ENCODE results near the gene SUMO3. TPM values are rescaled to one million over a fixed set of nuclear protein-coding genes. Genes with fewer than 3 reads are reported as not detected.

The SUMO3 gene
- total and polyA plus RNA-seq, 2 of the 8 experiments (the other 6 are each of a cell fraction or from before 2014, with no cell fraction given), result 96.8 to 101 TPM

- H3K18ac ChIP-seq (ENCODE audit: extremely low read depth, low read length), result no peak overlapping the region
- no peak overlapping the region for H2AFZ ChIP-seq (ENCODE audit: low read length)
- no peak overlapping the region for H3K27ac ChIP-seq (ENCODE audit: low read depth, low read length)
- H3K9me3 ChIP-seq (ENCODE audit: insufficient read depth in 2 of 2, low read depth in 1 of 2, low read length in 1 of 2), result peaks cover 0 to 4% of the 10 kb centered on the region in 2 experiments; a peak in 1 of 4 replicates
- peaks cover 5 to 91% of the 10 kb centered on the region in 2 experiments for H3K79me2 ChIP-seq (ENCODE audit: control insufficient read depth in 1 of 2, insufficient read depth in 2 of 2, low read length in 2 of 2)
- H4K5ac ChIP-seq (ENCODE audit: insufficient read length, low read depth, low read length), result no peak overlapping the region
- no peak overlapping the region for H4K8ac ChIP-seq (ENCODE audit: extremely low read depth, insufficient read depth, low read length)
- no peak for FAIRE-seq
- H4K91ac ChIP-seq (replicated peaks; ENCODE audit: insufficient read length, low read length), result no peak overlapping the region
- H3K36me3 ChIP-seq (ENCODE audit: control insufficient read depth in 2 of 4, insufficient read depth in 4 of 4, low read length in 3 of 4), result peaks cover 0 to 18% (median 4%) of the 10 kb centered on the region in 4 experiments; a peak in 5 of 8 replicates
- no peak overlapping the region for H3K4me3 ChIP-seq (ENCODE audit: extremely low read depth in 1 of 4, insufficient read depth in 2 of 4, low read depth in 3 of 4, low read length in 4 of 4)
- H2BK120ac ChIP-seq (replicated peaks; ENCODE audit: low read depth, low read length), result no peak overlapping the region
- no peaks in the 10 kb centered on the region for H4K20me1 ChIP-seq (replicated peaks in 1 of 2; ENCODE audit: control insufficient read depth in 1 of 2, insufficient read depth in 2 of 2, low read length in 2 of 2)
- H3K23me2 ChIP-seq (ENCODE audit: low read depth, low read length), result no peaks in the 10 kb centered on the region
- WGBS, 2 experiments (ENCODE audit: extremely low coverage in 1 of 2, insufficient coverage in 1 of 2, insufficient read length in 1 of 2, insufficient replicate concordance in 2 of 2, low coverage in 1 of 2, low lambda C conversion rate in 2 of 2, missing lambda C conversion rate in 1 of 2), result 89% methylated on average over 13 of the region's 13 CpGs; no CpG with 5 or more reads in 1 of the 2 experiments
- POLR2A ChIA-PET (ENCODE audit: partially characterized antibody), result no interaction called here
- H2BK12ac ChIP-seq (ENCODE audit: low read depth, low read length), result no peak overlapping the region
- no peak for DNase-seq (ENCODE audit: low read depth in 1 of 2, low spot score in 2 of 2)
- H3K4me2 ChIP-seq (ENCODE audit: insufficient read depth in 1 of 2, low read depth in 2 of 2, low read length in 2 of 2), result no peak overlapping the region
- H3K56ac ChIP-seq (replicated peaks; ENCODE audit: insufficient read length, low read depth, low read length), result no peak overlapping the region
- no peak overlapping the region for H3K14ac ChIP-seq (ENCODE audit: insufficient read length)
- H3K23ac ChIP-seq (ENCODE audit: insufficient read length), result no peak overlapping the region
- H3K79me1 ChIP-seq (ENCODE audit: low read depth, low read length), result peaks cover 10% of the 10 kb centered on the region
- no peaks in the 10 kb centered on the region for H3K27me3 ChIP-seq (replicated peaks in 1 of 4; ENCODE audit: control insufficient read depth in 3 of 4, extremely low read depth in 1 of 4, insufficient read depth in 3 of 4, low read length in 3 of 4)
- no peak overlapping the region for H2BK20ac ChIP-seq (ENCODE audit: low read length)
- H3K4ac ChIP-seq (replicated peaks; ENCODE audit: insufficient read length, low read depth, low read length), result no peak overlapping the region
- H2AK5ac ChIP-seq (ENCODE audit: low read depth, low read length), result no peak overlapping the region
- H2BK15ac ChIP-seq (ENCODE audit: low read length), result no peak overlapping the region
- H3K4me1 ChIP-seq (replicated peaks in 1 of 4; ENCODE audit: control insufficient read depth in 3 of 4, insufficient read depth in 4 of 4, low read length in 3 of 4), result no peaks in the 10 kb centered on the region
- H2BK5ac ChIP-seq (ENCODE audit: low read depth, low read length), result no peak overlapping the region
- CTCF ChIA-PET (ENCODE audit: partially characterized antibody), result interaction anchor here (0.7 to 1.0 kb wide), 4 partner anchors 10 to 234 kb away, joined by 3 to 5 read pairs (median 3); no protein-coding TSS in a partner anchor
- H3K9ac ChIP-seq (replicated peaks in 1 of 4; ENCODE audit: extremely low read depth in 1 of 4, low read depth in 3 of 4, low read length in 3 of 4), result no peak overlapping the region
- TF ChIP-seq ASH2L (IDR thresholded peaks at IDR 0.05; ENCODE audit: low read length) (no peak), RBBP5 (IDR thresholded peaks at IDR 0.05; ENCODE audit: borderline replicate concordance, low read depth, low read length) (no peak), KDM1A (IDR thresholded peaks at IDR 0.05; ENCODE audit: borderline replicate concordance, low read length) (no peak), KDM5A (IDR thresholded peaks at IDR 0.05; ENCODE audit: low read length) (no peak), EGR1 (IDR thresholded peaks at IDR 0.05; ENCODE audit: borderline replicate concordance, low read depth, low read length) (no peak), TCF12 (IDR thresholded peaks at IDR 0.05; ENCODE audit: low read depth, low read length) (no peak), ZNF274 (IDR thresholded peaks at IDR 0.05; ENCODE audit: borderline replicate concordance, extremely low read depth, low read length) (no peak), POU5F1 (IDR thresholded peaks at IDR 0.05; ENCODE audit: low read depth, low read length) (no peak), CTBP2 (IDR thresholded peaks at IDR 0.05; ENCODE audit: borderline replicate concordance, insufficient read depth, insufficient read length, low read length) (no peak), CTCF (IDR thresholded peaks at IDR 0.05; ENCODE audit: control extremely low read depth in 1 of 3, insufficient read depth in 1 of 3, low read depth in 1 of 3, low read length in 3 of 3) (no peak)
Observed at GRCh38 chr21:44785620-44786335, 32.1 kb downstream of the SUMO3 start.
